Measurements from ENCODE around the gene QRICH2.

- TF ChIP-seq CTCF (conservative IDR thresholded peaks at IDR 0.05 in 1 of 2, IDR thresholded peaks at IDR 0.05 in 1 of 2; ENCODE audit: extremely low read depth in 1 of 2, insufficient read depth in 1 of 2, low read depth in 1 of 2, low read length in 2 of 2) (no peak), EZH2 (IDR thresholded peaks at IDR 0.05; ENCODE audit: borderline replicate concordance, low read length) (no peak)
Measured at GRCh38 chr17:76314392-76315227, 6.5 kb upstream of the QRICH2 start.

All from mammary epithelial cell (primary cell).